Measurements from ENCODE around the gene PPP1R1C.
A peak's percentile ranks its signal among the peaks of the same experiment; 100 is the strongest.

The PPP1R1C gene

GRCh38 chr2:182117196-182117595, 131.5 kb downstream of the PPP1R1C start:
- DNase-seq (ENCODE audit: low read depth) = no peak
- H3K4me3 ChIP-seq (ENCODE audit: control insufficient read depth, low read depth, low read length) = no peak overlapping the region
- TF ChIP-seq CTCF (conservative IDR thresholded peaks at IDR 0.05; ENCODE audit: control insufficient read depth, insufficient read depth, low read depth, low read length) = no peak

GRCh38 chr2:182128821-182129707, 143.4 kb downstream of the PPP1R1C start:
- TF ChIP-seq CTCF (conservative IDR thresholded peaks at IDR 0.05; ENCODE audit: control insufficient read depth, insufficient read depth, low read depth, low read length) = no peak
- no peak for DNase-seq (ENCODE audit: low read depth)
- H3K4me3 ChIP-seq (ENCODE audit: control insufficient read depth, low read depth, low read length) = no peak overlapping the region

GRCh38 chr2:182132605-182133004, 147.0 kb downstream of the PPP1R1C start:
- H3K4me3 ChIP-seq (ENCODE audit: control insufficient read depth, low read depth, low read length) = no peak overlapping the region
- TF ChIP-seq CTCF (conservative IDR thresholded peaks at IDR 0.05; ENCODE audit: control insufficient read depth, insufficient read depth, low read depth, low read length) = peak; percentile 34
- peak; percentile 31 for DNase-seq (ENCODE audit: low read depth)

- DNase-seq (ENCODE audit: low read depth) = peak; percentile 65
- no peak for TF ChIP-seq CTCF (conservative IDR thresholded peaks at IDR 0.05; ENCODE audit: control insufficient read depth, insufficient read depth, low read depth, low read length)
- no peak overlapping the region for H3K4me3 ChIP-seq (ENCODE audit: control insufficient read depth, low read depth, low read length)
Measured at GRCh38 chr2:182133195-182133891, 147.7 kb downstream of the PPP1R1C start.

- no peak for TF ChIP-seq CTCF (conservative IDR thresholded peaks at IDR 0.05; ENCODE audit: control insufficient read depth, insufficient read depth, low read depth, low read length)
- H3K4me3 ChIP-seq (ENCODE audit: control insufficient read depth, low read depth, low read length) = no peak overlapping the region
- no peak for DNase-seq (ENCODE audit: low read depth)
Measured at GRCh38 chr2:182134201-182134600, 148.5 kb downstream of the PPP1R1C start.

GRCh38 chr2:182142062-182142461, 156.4 kb downstream of the PPP1R1C start:
- DNase-seq (ENCODE audit: low read depth) = no peak
- no peak for TF ChIP-seq CTCF (conservative IDR thresholded peaks at IDR 0.05; ENCODE audit: control insufficient read depth, insufficient read depth, low read depth, low read length)
- no peak overlapping the region for H3K4me3 ChIP-seq (ENCODE audit: control insufficient read depth, low read depth, low read length)

All from fibroblast of mammary gland (primary cell).